GM18517 (cell line): ENCODE results near the gene SHISA9.

Experiments used
- ATAC-seq: cut with Tn5 transposase; IDR thresholded peaks from one replicate; pipeline ENCODE4 v1.9.1; 2021; ENCODE audit warnings: mild to moderate bottlenecking, moderate library complexity; ENCODE audit not compliant: unreplicated experiment

The SHISA9 gene

GRCh38 chr16:13013043-13013442 is 111.6 kb downstream of the SHISA9 start:
- no peak for ATAC-seq

GRCh38 chr16:13014476-13014875 is 113.1 kb downstream of the SHISA9 start:
- no peak for ATAC-seq

- no peak for ATAC-seq
Measured at GRCh38 chr16:13018026-13018425, 116.6 kb downstream of the SHISA9 start.

- no peak for ATAC-seq
Measured at GRCh38 chr16:13021996-13022395, 120.6 kb downstream of the SHISA9 start.

GRCh38 chr16:13029786-13030185 is 128.4 kb downstream of the SHISA9 start:
- ATAC-seq = no peak

GRCh38 chr16:13030769-13031168 is 129.4 kb downstream of the SHISA9 start:
- ATAC-seq = no peak

- no peak for ATAC-seq
Measured at GRCh38 chr16:13032911-13033310, 131.5 kb downstream of the SHISA9 start.

GRCh38 chr16:13036600-13036999 is 135.2 kb downstream of the SHISA9 start:
- ATAC-seq = no peak

GRCh38 chr16:13038591-13038990 is 137.2 kb downstream of the SHISA9 start:
- ATAC-seq = no peak

GRCh38 chr16:13039526-13039925 is 138.1 kb downstream of the SHISA9 start:
- ATAC-seq = no peak

GRCh38 chr16:13041180-13041579 is 139.8 kb downstream of the SHISA9 start:
- ATAC-seq = no peak

- ATAC-seq = no peak
Measured at GRCh38 chr16:13041646-13042290, 140.4 kb downstream of the SHISA9 start.

- ATAC-seq = no peak
Measured at GRCh38 chr16:13042291-13042685, 140.9 kb downstream of the SHISA9 start.

GRCh38 chr16:13046061-13046821 is 144.8 kb downstream of the SHISA9 start:
- no peak for ATAC-seq

GRCh38 chr16:13047276-13047675 is 145.9 kb downstream of the SHISA9 start:
- ATAC-seq = no peak

- ATAC-seq = no peak
Measured at GRCh38 chr16:13049688-13050087, 148.3 kb downstream of the SHISA9 start.

GRCh38 chr16:13052431-13052830 is 151.0 kb downstream of the SHISA9 start:
- ATAC-seq = no peak

GRCh38 chr16:13055480-13055879 is 154.1 kb downstream of the SHISA9 start:
- no peak for ATAC-seq

GRCh38 chr16:13056607-13057006 is 155.2 kb downstream of the SHISA9 start:
- no peak for ATAC-seq

GRCh38 chr16:13060932-13061331 is 159.5 kb downstream of the SHISA9 start:
- no peak for ATAC-seq

- no peak for ATAC-seq
Measured at GRCh38 chr16:13061691-13062090, 160.3 kb downstream of the SHISA9 start.

- no peak for ATAC-seq
Measured at GRCh38 chr16:13062219-13062618, 160.8 kb downstream of the SHISA9 start.

GRCh38 chr16:13063457-13063856 is 162.1 kb downstream of the SHISA9 start:
- no peak for ATAC-seq
